Activated CD4-positive, alpha-beta T cell treated with anti-CD3 and anti-CD28 coated beads for 1 hour (primary cell): ENCODE results near the gene HS6ST2.

Source experiments
- DNase-seq: peaks from one replicate; pipeline ENCODE4 v3.0.0-alpha.2; 2020

HS6ST2 gene

DNA sequence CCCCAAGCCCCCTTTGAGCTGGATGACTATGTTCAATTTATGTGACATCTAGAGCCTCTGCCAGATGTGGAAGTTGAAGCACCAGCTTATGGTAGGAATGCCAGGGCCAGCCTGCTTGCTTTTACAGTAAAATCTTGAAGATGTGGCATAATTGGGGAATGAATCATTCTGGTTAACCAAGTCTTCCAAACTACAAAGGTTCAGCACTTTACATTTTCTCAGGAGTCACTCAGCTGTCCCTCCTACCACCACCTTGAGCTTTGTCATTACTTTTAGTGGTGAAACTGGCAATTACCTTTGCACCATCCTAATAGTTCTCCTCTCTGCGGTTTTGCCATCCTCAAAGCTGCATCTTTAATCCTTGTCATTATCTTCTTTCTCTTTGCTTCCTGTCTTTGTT, 172.2 kb downstream of the HS6ST2 start:
- no peak for DNase-seq

DNA sequence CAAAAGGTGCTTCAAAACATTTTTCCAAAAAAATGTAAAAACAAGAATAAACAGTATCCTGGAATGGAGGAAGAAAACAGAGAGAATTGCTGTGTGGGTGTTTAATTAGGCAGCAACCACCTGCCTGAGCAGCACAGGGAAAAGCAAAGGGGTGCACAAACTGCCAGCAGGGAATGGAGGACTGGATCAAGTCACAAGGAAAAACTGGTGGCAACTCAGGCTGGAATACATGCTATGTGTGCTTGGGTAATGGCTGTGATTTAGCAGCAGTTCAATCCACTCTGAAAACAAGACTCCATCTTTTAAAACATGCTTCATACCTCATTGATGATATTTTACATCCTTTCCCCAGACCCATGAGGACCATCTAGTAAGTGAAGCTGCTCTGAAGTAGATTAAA, 179.5 kb downstream of the HS6ST2 start:
- DNase-seq = no peak

DNA sequence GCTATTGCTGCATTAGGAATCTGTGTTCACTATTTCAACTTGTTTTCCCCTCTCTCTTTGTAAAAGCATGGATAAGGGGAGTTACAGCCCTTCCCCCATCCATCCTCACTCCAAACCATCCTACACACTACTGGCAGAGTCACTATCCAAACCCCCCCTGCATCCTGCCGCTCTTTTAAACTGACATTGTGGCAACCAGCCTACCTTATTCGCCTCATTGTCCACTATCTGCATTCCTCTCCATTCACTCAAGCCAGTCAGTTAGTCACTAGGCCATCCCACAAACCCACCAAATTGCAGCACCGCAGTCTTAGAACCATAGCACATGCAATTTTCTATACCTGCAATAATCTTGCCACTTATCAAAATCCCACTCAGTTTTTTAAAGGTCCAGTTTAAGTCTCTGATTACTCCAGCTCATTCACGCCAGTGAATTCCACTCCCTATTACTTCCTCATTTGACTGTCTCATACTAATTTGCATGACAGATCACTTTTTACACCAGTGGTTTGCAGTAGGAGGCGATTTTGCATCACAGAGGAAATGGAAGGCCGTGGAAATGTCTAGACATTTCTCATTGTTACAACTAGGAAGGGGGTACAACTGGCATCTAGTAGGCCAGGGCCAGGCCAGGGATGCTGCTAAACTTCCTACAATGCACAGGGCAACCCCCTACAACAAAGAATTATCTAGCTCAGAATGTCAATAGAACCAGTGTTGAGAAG, 181.8 kb downstream of the HS6ST2 start:
- DNase-seq = no peak

DNA sequence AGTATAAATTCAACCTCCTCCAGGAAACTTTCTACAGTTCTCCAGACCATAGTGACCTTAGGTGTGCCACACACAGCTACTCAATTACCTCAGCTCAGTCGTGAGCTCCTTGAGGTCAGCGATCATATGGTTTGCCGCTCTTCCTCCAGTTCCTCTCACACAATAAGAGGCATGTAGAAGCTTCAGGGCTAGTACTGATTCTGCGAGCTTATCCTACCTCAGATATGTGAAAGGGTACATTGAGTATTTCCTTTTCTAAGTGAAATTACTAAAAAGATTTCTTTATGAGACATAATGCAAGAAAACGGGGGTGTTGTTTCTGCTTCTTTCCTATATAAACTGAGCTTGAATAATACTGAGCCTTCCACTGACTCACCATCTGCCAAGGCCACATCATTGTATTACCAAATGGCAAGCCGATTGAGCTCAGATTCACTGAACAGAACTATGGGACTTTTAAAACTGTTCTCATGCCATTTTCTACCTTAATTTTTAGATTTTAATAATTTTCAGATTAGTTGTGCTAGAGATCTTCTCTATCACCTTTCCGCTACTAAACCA, 183.1 kb downstream of the HS6ST2 start:
- no peak for DNase-seq

DNA sequence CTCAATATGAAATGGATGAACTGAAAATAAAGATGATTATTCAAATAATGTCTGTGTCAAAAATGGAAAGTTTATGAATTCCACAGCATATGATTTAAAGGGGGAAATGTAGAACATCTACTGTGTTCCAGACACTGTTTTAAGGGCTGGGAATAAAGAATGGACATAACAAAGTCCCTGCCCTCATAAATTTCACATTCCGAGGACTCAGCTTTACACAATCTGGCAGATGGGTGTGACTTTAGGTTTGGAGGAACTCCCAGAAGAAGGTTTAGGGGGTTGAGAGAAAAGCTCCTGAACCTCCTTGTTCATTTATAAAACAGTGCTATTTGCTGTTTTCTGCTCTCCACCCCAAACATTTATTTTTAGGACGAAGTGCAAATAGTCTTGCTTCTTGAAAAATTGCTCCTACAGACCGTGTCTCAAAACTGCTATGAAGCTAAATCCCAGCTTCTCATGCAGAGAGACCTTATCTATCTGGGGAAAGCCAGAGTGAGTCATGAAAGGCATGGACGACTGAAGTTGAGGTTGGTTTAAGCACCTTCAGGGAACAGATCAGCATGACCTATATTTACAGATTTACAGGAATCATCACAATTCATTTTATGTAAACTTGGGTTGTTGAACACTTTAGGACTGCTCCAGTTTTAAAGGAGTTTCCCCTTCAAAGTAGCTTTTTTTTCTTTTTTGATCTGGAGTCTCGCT, 184.3 kb downstream of the HS6ST2 start:
- no peak for DNase-seq

DNA sequence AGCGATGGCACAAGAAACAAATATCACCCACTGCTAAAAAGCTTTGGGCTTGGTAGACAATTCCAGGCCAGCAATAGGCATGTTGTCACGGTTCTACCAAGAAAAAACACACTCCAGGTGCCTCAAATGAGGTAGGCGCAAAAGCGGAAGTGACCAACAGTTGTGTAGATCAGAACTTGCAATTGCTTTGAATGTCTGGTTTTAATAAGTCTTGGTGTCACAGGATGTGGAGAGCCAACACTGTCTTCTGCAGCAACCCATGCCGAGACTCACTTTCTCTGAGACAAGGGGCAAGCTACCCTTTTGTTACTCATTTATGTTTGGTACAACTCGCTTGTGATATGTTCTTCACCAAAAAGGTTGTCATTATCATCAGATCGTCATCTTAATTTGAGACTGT, 188.8 kb downstream of the HS6ST2 start:
- no peak for DNase-seq

DNA sequence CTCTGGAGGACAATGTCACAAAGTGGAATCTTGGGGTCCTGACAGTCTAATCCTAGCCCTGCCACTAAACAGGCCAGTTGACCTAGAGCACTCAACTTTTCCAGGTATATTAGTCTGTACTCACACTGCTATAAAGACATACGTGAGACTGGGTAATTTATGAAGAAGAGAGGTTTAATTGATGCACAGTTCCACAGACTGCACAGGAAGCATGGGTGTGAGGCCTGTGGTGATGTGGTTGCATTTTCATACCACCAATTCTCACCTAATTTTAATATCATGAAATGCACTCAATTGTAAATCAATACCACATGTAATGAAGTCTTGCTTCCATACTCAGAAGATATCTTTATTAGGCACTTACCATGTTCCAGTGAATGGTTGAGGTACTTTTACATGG, 192.0 kb downstream of the HS6ST2 start:
- no peak for DNase-seq

DNA sequence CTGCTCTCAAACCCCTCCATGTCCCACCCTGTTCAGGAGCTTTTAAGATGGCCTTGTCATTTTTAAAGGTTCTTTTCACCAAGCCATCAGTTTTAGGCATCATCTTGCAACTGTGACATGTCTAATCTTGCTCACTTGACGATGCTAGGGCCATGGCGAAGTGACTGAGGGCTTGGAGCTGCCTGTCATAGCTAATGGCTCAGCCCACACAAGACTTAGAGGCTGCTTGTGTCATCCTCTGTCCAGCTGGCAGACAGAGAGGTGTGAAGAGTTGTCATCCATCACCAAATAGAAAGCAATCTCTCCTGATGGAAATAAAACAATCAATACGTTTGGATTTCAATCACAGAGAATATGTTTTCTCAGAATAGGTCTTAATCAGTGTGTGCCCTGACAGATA, 194.9 kb downstream of the HS6ST2 start:
- DNase-seq = no peak

DNA sequence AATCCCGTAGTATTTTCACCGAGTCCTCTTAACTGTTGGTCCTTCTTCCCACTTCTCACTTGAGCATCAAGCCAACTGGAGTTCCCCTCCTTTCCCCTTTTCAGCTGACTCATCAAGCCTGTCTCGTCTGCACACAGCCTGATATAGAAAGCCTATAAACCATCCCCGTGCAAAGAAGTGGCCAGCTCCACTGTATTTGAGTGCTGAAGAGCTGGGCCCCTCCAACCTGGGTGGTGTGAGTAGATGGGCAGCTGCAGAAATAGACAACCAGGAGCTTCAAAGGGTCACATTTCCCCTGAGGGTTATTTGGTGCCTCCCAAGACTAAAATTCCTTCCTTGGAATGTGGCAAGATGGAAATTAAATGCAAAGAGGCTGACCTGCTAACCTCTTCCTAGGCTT, 199.7 kb downstream of the HS6ST2 start:
- DNase-seq = no peak

DNA sequence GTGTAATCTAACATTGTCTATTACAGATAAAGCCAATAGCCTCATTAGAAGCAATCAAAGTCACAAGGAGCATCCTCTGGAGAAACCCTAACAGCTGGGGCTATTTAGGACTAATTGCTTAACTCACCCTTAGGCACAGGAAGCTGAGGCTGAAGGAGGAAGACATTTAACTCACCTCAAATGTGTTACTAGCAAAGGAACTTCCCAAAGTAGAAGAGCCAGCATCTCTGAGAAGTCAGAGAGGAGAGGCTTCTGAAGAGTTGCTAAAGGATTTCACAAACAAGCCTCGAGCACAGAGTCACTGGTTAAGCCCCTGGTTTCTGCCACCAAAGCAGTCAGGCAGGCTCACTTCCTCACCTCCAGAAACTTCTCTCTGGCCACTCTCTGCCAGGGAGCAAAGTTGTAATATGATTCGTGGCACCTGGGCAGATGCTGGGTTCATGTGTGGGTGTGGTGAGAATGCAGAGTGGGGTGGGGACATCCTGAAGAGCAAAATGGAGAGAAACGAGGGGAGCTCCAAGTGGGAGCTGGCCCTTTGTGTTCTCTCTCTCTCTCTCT, 201.3 kb downstream of the HS6ST2 start:
- no peak for DNase-seq

DNA sequence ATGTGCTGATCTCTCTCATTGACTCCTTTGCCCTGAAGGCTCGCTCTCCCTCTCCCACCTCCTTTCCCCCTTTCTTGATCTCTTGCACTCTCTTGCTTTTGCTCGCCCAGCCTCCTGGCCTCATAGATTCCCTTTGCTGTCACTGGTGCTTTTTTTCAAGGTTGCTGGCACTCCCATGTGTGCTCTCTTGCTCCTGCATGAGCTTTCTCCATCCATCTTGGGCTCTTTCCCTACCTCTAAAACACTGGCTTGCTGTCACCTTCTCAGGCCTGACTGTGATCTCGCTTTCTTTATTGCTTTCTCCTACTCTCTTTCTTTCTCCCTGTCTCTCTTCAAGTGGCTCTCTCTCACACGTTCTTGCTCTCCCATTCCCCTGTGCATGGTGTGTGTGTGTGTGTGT, 202.0 kb downstream of the HS6ST2 start:
- no peak for DNase-seq

DNA sequence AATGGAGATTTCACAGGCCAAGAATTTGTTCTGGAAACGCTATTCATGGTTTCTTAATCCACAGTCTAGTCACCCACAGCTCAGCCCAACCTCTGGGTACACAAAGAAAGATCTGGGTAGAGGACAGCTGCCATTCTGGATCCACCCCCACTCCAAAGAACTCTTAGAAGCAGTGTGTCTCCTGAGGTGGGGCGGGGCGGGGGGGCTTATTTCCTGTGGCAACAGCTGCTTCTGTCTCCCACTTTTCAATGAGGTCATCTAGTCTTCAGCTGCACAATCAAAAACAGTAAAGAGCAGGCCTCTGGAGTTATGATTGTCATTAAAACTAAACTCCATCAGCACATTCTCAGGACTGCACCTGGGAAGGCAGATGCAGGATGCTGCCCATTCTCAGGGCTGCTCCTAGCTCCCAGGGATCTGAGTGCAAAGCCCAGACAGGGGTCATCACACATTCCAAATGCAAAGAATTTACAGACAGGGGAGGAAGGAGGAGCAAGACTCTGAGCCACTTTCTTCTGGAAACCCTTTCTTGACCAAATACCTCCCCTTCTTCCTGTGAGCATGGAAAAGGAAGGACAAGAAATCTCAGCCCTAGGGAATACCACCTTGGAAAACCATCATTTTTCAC, 207.3 kb downstream of the HS6ST2 start:
- no peak for DNase-seq

DNA sequence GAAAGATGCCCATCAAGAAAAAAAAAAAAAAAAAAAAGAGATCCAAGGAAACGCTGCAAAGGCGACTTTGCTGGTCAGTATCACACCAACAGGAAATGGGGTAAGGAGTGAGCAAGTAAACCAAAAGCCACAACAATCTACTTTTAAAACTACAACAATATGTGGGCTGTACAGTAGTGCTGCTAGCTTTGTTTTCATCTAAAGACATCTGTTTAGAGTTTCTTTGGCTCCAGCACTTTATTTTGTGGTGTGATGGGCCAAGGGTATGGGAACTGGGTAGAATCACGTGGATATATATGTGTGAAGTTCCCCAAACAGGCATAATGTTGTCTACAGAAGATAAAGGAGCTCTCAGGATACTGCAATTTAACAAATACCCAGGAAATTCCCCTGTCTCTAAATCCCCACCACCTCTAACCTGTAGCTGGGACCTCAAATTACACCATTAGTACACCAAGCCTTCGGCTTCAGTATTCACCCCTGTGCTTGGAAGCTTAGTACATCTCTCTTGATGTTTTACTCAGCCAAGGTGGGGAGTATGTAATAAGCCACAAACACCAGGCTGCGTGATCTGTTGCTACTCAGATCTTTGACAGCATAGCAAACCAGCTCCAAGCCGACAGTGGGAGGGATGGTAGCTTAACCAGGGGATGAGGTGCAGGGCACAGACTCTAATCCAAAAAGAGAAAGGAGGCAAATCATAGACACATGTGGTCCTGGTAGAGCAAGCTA, 207.9 kb downstream of the HS6ST2 start:
- DNase-seq = no peak

DNA sequence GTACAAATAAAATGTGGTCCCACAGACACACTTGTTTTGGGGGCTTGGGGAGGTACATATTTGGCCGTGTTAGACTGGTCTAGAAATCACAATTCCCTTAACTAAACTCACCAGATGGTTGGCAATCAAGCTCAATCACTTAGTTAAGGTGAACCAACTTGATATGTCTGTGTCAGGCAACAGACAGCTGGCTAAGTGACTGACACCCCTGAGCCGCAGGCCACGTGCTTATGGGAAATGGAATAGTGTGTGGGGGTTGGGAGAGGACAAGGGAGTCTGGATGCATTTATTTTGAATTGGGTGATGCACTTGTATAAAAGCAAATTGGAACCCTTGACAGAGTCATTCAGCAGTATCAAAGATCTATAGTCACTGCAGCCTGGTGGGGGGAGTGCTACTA, 209.0 kb downstream of the HS6ST2 start:
- no peak for DNase-seq

DNA sequence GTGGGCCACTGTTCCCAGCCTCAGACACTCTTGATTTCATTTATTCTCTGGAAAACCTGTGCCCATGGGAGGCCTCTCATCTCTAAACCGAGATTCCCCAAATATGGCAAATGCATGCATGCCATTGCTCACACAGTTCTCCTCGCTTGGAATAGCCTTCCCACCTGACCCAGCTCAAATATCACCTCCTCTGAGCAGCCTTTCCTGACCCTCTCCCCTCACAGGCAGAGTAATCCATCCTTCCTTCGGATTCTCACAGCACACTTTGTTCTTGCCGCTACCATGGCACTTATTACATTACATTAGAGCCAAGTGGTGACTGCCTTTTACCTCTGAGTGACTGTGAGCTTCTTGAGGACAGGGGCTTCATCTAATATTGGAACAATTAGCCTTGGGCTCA, 209.5 kb downstream of the HS6ST2 start:
- DNase-seq = no peak

DNA sequence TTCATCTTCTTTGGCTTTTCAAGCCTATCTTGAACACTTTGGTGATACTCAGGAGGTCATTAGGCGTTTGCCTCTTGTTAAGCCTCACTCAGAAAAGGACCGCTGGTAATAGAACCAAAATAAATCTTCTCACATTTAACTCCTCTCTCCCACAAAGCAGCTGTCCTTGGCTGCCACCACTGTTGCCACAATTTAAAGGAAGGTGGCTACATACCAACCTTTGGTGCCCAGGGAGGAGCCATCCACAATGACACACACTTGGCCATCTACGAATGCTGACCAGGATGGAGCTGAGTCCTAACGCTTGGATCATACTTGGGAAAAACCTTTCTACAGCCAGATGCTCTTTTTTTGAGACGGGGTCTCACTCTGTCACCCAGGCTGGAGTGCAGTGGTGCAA, 210.2 kb downstream of the HS6ST2 start:
- DNase-seq = no peak

DNA sequence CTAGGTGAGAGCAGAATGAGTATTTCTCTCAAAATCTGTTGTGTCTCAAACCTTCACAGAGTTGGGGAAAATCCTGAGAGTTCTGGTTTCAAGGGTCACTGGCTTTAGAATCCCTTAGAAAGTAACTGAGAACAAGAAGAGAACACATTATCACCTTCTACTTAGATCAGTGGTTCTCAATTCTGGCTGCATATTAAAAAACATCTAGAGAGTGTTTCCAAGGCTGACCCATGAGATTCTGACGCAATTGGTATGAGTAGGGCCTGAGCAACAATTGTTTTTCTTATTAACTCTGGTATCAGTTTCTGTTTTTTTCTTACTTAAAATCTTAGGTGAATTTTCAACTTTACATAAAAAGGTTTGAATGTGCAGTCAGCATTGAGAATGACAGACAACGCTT, 212.8 kb downstream of the HS6ST2 start:
- DNase-seq = no peak

DNA sequence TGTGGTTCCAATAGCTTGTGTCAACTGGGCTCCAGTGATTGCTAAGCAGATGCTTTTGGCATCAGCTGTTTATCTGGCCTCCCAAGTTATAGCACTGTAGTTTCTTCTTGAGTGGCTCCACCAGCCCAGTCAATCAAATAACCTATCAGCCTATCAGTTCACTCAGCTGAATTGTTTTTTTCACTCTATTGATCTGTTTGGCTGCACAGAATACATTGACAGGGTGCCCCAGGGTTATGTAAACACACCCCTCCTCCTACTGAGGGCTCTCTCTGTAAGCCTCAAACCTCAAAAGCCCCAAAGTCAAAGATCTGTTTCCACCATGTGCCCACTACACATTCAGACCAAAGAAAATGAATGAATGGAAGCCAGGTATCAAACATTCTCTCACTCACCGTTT, 214.0 kb downstream of the HS6ST2 start:
- no peak for DNase-seq

DNA sequence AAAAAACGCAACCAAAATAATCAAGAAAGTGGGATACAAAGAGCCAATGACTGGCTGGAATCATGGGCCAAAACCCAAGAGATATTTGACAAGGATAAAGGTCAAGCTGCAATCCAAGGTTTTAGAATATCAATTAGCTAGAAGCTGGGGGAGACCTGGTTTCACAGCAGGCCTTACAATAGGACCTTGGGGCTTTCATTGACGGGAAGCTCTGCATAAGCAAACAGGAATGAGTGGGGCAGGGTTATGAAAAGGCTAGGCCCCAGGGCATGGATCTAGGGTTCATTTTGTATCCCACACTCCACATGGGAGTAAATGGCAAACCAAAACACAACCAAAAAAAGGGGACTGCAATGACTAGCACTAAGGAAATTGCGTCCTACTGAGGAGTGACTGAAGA, 215.3 kb downstream of the HS6ST2 start:
- no peak for DNase-seq

DNA sequence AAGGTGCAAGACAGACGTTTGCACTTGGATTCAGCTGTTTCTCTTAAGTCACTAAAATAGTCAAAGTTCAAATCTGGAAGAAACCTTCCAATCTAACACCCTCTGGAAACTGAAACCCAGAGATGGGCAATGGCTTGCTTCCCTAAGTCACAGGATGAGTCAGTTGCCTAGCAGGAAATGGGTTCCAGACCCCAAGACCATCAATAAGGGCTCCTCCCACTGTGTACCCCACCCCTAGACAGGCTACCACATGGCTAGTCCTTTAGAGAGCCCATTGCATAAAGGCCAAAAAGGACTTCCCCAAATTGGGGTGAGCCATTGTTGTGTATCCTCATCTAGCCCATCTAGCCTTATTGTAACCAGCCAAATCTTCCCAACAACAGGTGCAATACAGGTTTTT, 216.2 kb downstream of the HS6ST2 start:
- DNase-seq = no peak

DNA sequence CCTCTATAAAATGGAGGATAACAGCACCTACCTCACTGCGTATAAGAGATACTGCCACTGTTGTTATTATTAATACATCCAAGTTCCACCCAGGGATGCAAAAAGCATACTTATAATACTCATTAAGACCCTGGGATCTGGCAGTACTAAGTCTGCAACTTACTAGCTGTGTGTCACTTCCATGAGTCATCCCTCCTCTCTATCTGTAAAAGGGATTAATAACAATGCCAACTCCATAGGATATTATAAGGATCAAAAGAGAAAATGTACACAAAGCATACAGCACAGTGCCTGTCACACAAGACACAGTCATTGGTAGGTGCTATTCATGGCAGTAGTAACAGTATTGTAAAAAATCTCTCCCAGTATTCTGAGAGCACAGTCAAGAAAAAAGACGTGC, 216.7 kb downstream of the HS6ST2 start:
- no peak for DNase-seq

DNA sequence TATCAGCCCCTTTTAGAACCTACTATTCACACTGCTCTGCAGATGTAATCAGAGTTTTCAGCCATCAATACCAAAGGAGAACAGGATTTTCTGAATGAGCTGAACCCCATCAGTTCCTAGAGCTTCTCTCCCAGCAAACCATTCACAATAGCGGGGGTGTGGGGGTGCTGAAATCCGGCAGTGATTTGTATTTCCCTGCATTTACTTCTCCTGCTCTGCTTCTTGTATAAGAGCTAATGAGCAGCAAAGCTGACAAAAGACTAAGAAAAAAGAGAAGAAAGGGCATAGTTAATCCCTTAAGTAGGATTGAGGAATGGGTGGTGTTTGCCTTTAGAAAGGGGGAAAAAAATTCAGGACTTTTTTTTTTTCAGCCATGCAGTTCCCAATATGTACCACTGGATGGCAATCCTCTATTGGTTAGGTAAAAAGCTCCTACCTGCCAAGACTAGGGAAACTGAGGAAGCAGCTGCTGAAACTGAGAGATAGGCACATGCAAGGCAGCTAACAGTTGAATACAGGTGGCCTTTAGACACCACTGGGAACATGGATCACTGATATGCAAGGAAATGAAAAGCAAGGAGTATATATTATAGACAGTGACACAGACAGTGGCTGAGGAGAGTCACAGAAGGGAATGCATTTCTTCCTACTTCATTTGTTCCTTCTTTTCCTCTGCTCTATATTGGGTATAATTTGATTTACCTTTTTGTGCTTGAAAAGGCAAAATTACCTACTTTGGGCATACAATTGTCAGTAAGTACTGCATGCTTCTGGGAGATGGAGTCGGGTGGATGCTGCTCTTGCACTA, 217.9 kb downstream of the HS6ST2 start:
- no peak for DNase-seq
